ENCODE measurements around the gene C17orf107. TPM values are rescaled to one million over a fixed set of nuclear protein-coding genes. Genes with fewer than 3 reads are reported as not detected.
"Not testable (repeated sequence)": the region's sequence is repeated elsewhere in the genome, so short reads cannot be mapped to it uniquely, and the experiment has no call there.

C17orf107 gene
- total and polyA plus RNA-seq, 7 donors: 0.01 to 0.30 (median 0.10) TPM; not detected in 2

DNA sequence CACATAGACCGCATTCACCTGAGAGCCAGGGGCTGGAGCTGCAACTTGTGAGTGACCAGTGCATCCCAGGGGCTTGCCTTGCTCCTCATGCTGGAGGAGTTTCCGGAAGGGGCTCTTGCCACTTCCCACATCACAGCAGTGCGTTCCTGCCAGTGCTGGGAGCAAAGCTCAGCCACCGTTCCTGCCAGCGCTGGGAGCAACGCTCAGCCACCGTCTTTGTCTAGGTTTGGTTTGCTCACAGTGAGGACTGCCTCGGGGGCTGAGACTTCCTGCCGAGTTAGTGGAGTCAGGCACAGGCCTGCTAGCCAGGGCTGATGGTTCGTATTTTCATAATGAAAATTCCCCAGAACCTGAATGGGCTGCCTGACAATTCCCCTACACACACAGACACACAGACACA is 9.0 kb downstream of the C17orf107 start:
- Histone ChIP-seq H3K4me3 (no peak overlapping the region), H3K9me3 (no peaks in the 10 kb centered on the region), H3K27me3 (ENCODE audit: insufficient read depth in 3 of 3, low read length in 2 of 3) (no peaks in the 10 kb centered on the region), H3K36me3 (ENCODE audit: insufficient read depth in 1 of 2, low read depth in 1 of 2) (no peaks in the 10 kb centered on the region), H3K27ac (peak overlapping the region; percentile 75), H3K4me1 (peaks cover 3% of the 10 kb centered on the region)
- TF ChIP-seq CTCF (IDR thresholded peaks at IDR 0.05): no peak
- 34 to 47% (median 39%) methylated on average over 10 of the region's 10 CpGs for WGBS, 3 donors
- DNase-seq (peak in 1 of 2 donors; percentile 61), ATAC-seq (peak in 3 of 4 donors; percentile 2 to 13 (median 9))
- intact Hi-C loops (cut with DNase I): loop anchor here (2.0 to 10.0 kb wide), 6 partner anchors 26 to 344 kb away; partner anchors contain the start of genes CAMTA2 (in 2 of the 2), GGT6 (in 1 of the 2), RNF167 (in 1 of the 2) and SLC25A11 (in 1 of the 2)

GRCh38 chr17:4908711-4909496 is 9.6 kb downstream of the C17orf107 start:
- intact Hi-C loops (cut with DNase I): loop anchor here (2.0 to 10.0 kb wide), 6 partner anchors 26 to 344 kb away; partner anchors contain the start of genes CAMTA2 (in 2 of the 2), GGT6 (in 1 of the 2), RNF167 (in 1 of the 2) and SLC25A11 (in 1 of the 2)
- H3K4me3 ChIP-seq: no peak overlapping the region
- TF ChIP-seq CTCF (IDR thresholded peaks at IDR 0.05): peak; percentile 83
- H3K4me1 ChIP-seq: no peaks in the 10 kb centered on the region
- 8 to 16% (median 11%) methylated on average over 20 of the region's 20 CpGs for WGBS, 3 donors
- no peaks in the 10 kb centered on the region for H3K27me3 ChIP-seq (ENCODE audit: insufficient read depth in 3 of 3, low read length in 2 of 3)
- ATAC-seq (peak; percentile 99), DNase-seq (peak; percentile 93 to 97)
- H3K36me3 ChIP-seq (ENCODE audit: insufficient read depth in 1 of 2, low read depth in 1 of 2): no peaks in the 10 kb centered on the region
- no peaks in the 10 kb centered on the region for H3K9me3 ChIP-seq
- peak overlapping the region; percentile 75 for H3K27ac ChIP-seq

- no peak overlapping the region for H3K27ac ChIP-seq
- H3K27me3 ChIP-seq (ENCODE audit: insufficient read depth in 3 of 3, low read length in 2 of 3): no peaks in the 10 kb centered on the region
- 62 to 77% (median 70%) methylated on average over 1 of the region's 1 CpG for WGBS, 3 donors
- H3K9me3 ChIP-seq: no peaks in the 10 kb centered on the region
- H3K4me3 ChIP-seq: no peak overlapping the region
- no peak for ATAC-seq
- no peaks in the 10 kb centered on the region for H3K4me1 ChIP-seq
- DNase-seq: no peak
- TF ChIP-seq CTCF (IDR thresholded peaks at IDR 0.05): no peak
- intact Hi-C loops (cut with DNase I): no loop called here
- H3K36me3 ChIP-seq (ENCODE audit: insufficient read depth in 1 of 2, low read depth in 1 of 2): no peaks in the 10 kb centered on the region
These were observed 14.7 kb downstream of the C17orf107 start for GRCh38 chr17:4913994-4914393.

DNA sequence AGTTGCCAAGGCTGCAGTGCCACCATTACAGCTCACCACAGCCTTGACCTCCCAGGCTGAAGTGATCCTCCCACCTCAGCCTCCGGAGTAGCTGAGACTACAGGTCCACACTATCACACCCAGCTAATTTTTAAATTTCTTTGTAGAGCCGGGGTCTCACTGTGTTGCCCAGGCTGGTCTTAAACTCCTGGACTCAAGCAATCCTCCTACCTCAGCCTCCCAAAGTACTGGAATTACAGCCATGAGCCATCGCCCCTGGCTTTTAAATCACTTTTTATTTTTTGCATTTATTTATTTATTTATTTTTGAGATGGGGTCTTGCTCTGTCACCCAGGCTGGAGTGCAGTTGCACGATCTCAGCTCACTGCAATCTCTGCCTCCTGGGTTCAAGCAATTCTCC is 15.2 kb downstream of the C17orf107 start:
- intact Hi-C loops (cut with DNase I); H3K36me3 ChIP-seq (ENCODE audit: insufficient read depth in 1 of 2, low read depth in 1 of 2); H3K27me3 ChIP-seq (ENCODE audit: insufficient read depth in 3 of 3, low read length in 2 of 3); H3K4me3 ChIP-seq; ATAC-seq; DNase-seq; H3K27ac ChIP-seq; H3K9me3 ChIP-seq; H3K4me1 ChIP-seq: not testable (repeated sequence)
- 87 to 97% (median 94%) methylated on average over 4 of the region's 4 CpGs for WGBS, 3 donors

- DNase-seq (no peak), ATAC-seq (no peak)
- Histone ChIP-seq H3K4me1 (no peaks in the 10 kb centered on the region), H3K4me3 (no peak overlapping the region), H3K27me3 (ENCODE audit: insufficient read depth in 3 of 3, low read length in 2 of 3) (no peaks in the 10 kb centered on the region), H3K27ac (no peak overlapping the region), H3K36me3 (ENCODE audit: insufficient read depth in 1 of 2, low read depth in 1 of 2) (no peaks in the 10 kb centered on the region), H3K9me3 (no peaks in the 10 kb centered on the region)
- TF ChIP-seq CTCF (IDR thresholded peaks at IDR 0.05): no peak
- 64 to 67% (median 65%) methylated on average over 8 of the region's 8 CpGs for WGBS, 3 donors
- intact Hi-C loops (cut with DNase I): no loop called here
These were observed 20.2 kb downstream of the C17orf107 start for GRCh38 chr17:4919511-4920047.
